IPS-18c (cell line): ENCODE results near the gene PRTFDC1.
"Not testable (repeated sequence)": the region's sequence is repeated elsewhere in the genome, so short reads cannot be mapped to it uniquely, and the experiment has no call there.

Source experiments
- H3K4me3 ChIP-seq: 2 replicates; pipeline ENCODE4 v1.7.0; 2013; ENCODE audit warnings: low read depth, mild to moderate bottlenecking, low read length, moderate library complexity; ENCODE audit not compliant: insufficient read depth
- H3K9me3 ChIP-seq: one replicate; pipeline ENCODE4 v1.6.1; 2013; ENCODE audit warnings: mild to moderate bottlenecking, low read length, moderate library complexity; ENCODE audit not compliant: control insufficient read depth, insufficient read depth

PRTFDC1 gene

DNA sequence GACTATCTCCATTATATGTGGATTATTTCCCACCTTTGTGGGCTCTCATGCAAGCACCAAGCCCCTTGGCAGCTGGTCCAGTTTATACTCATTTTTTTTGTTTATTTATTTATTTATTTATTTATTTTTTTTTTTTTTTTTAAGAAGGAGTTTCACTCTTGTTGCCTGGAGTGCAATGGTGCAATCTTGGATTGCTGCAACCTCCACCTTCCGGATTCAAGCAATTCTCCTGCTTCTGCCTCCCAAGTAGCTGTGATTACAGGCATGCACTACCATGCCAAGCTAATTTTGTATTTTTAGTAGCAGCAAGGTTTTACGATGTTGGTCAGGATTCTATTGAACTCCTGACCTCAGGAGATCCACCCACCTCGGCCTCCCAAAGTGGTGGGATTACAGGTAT lies 2.8 kb downstream of the PRTFDC1 start:
- Histone ChIP-seq H3K4me3 (no peak overlapping the region), H3K9me3 (no peaks in the 10 kb centered on the region)

DNA sequence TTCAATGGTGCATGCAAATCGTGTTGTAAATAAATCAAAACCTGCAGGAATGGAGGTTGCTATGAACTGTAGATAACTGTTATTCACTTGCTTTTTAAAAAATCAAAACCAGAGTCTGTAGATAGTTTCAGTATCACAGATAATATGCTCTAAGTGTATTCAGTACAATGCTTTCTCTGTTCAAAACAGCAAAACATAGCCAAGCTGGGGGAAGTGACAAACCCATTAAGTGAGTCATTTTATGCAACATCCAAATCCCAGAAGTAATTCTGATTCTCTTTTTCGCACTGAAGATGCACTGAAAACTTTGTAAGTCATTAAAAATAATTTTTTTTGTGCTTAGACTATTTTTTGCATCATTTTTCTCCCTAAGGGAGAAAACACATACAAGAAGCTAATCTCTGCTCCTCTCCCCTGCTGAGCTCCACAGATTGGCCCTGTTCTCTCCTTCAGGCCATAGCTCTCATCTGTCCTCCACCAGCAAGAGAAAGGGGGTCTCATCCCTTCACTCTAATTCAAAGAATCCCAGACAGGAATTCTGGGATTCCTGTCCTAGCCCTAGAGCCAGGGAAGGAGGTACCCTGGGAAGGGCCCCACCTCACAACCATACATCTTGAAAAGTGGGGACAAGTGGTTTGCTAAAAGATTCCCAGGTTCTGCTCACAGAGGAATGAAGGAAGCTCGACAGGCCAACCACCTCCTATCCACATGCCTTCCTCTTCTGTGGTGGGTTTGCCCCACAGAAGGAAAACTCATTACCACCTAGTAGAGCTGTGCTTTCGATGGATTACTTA lies 4.9 kb downstream of the PRTFDC1 start:
- no peak overlapping the region for H3K4me3 ChIP-seq
- no peaks in the 10 kb centered on the region for H3K9me3 ChIP-seq

GRCh38 chr10:24944512-24945255 lies 7.7 kb downstream of the PRTFDC1 start:
- Histone ChIP-seq H3K4me3 (no peak overlapping the region), H3K9me3 (no peaks in the 10 kb centered on the region)

DNA sequence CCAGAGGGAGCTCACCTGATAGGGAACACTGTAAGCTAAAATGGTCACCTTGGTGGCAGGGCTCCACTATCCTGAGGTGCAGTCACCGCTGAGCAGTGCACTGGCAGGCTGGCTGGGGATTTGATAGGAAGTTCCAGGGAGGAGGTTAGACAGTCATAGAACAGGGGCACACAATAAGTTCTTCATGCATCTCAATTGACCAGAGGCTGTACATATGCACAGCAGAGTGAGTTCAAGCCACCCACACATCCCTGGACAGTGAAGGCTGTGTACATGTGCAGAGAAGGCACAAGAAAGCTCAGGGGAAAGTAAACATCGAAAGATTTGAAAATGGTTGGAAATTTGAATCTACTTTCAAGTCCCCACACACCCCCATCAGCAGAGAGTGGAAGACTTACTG lies 13.9 kb downstream of the PRTFDC1 start:
- Histone ChIP-seq H3K4me3 (no peak overlapping the region), H3K9me3 (no peaks in the 10 kb centered on the region)

GRCh38 chr10:24938076-24938475 lies 14.3 kb downstream of the PRTFDC1 start:
- no peaks in the 10 kb centered on the region for H3K9me3 ChIP-seq
- H3K4me3 ChIP-seq, result no peak overlapping the region

- Histone ChIP-seq H3K9me3 (no peaks in the 10 kb centered on the region), H3K4me3 (no peak overlapping the region)
Observed at GRCh38 chr10:24935504-24936292, 16.7 kb downstream of the PRTFDC1 start.

- H3K4me3 ChIP-seq, result no peak overlapping the region
Observed at GRCh38 chr10:24931236-24931635, 21.2 kb downstream of the PRTFDC1 start.

GRCh38 chr10:24930427-24930826 lies 22.0 kb downstream of the PRTFDC1 start:
- Histone ChIP-seq H3K9me3 (no peaks in the 10 kb centered on the region), H3K4me3 (no peak overlapping the region)

More at GRCh38 chr10:24931236-24931635, 21.2 kb downstream of the PRTFDC1 start:
- no peaks in the 10 kb centered on the region for H3K9me3 ChIP-seq

- Histone ChIP-seq H3K9me3 (no peaks in the 10 kb centered on the region), H3K4me3 (no peak overlapping the region)
Observed at GRCh38 chr10:24929904-24930303, 22.5 kb downstream of the PRTFDC1 start.

GRCh38 chr10:24929056-24929544 lies 23.3 kb downstream of the PRTFDC1 start:
- H3K4me3 ChIP-seq, result no peak overlapping the region
- H3K9me3 ChIP-seq, result no peaks in the 10 kb centered on the region

DNA sequence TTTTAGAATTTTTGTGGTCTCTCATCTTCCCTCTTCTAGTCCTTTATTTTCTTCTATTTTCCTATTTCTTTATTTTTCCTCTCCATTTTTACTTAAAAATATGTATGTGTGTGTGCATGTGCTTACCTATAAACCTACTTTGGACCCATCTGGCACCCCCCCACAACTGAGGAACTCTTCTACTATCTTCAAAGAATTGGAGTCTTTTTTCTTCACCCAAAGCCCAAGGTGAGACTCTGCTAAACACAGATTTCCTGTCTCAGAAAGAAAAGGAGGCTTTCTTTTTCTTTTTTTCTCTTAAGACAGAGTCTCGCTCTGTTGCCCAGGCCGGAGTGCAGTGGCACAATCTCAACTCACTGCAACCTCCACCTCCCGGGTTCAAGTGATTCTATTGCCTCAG lies 24.2 kb downstream of the PRTFDC1 start:
- H3K9me3 ChIP-seq, result no peaks in the 10 kb centered on the region
- H3K4me3 ChIP-seq, result no peak overlapping the region

- H3K9me3 ChIP-seq, result no peaks in the 10 kb centered on the region
- H3K4me3 ChIP-seq, result no peak overlapping the region
Observed at GRCh38 chr10:24926557-24926956, 25.8 kb downstream of the PRTFDC1 start.

GRCh38 chr10:24925799-24926198 lies 26.6 kb downstream of the PRTFDC1 start:
- H3K4me3 ChIP-seq, result no peak overlapping the region
- H3K9me3 ChIP-seq, result no peaks in the 10 kb centered on the region

- H3K4me3 ChIP-seq, H3K9me3 ChIP-seq: not testable (repeated sequence)
Observed at GRCh38 chr10:24924483-24924882, 27.9 kb downstream of the PRTFDC1 start.

DNA sequence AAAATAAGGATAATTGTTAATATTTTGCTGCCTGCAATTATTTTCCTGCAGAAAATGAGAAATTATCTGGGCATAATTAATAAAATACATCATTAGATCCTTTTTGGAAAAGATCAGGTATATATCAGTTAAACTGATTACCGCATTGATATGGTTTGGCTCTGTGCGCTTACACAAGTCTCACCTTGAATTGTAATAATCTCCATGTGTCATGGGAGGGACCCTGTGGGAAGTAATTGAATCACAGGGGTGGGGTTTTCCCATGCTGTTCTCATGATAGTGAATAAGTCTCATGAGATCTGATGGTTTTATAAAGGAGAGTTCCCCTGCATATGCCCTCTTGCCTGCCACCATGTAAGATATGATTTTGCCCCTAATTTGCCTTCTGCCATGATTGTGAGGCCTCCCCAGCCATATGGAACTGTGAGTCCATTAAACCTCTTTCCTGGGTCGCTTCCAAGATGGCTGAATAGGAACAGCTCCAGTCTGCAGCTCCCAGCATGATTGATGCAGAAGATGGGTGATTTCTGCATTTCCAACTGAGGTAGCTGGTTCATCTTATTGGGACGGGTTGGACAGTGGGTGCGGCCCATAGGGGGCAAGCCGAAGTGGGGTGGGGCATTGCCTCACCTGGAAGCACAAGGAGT lies 30.1 kb downstream of the PRTFDC1 start:
- H3K4me3 ChIP-seq, H3K9me3 ChIP-seq: not testable (repeated sequence)

GRCh38 chr10:24920907-24921881 lies 31.2 kb downstream of the PRTFDC1 start:
- H3K4me3 ChIP-seq, result no peak overlapping the region

More at GRCh38 chr10:24920907-24921881, 31.2 kb downstream of the PRTFDC1 start:
- peaks cover 2% of the 10 kb centered on the region for H3K9me3 ChIP-seq
